HepG2 (cell line): Measurements from ENCODE around the gene MYO18B. TPM values are rescaled to one million over a fixed set of nuclear protein-coding genes. Genes with fewer than 3 reads are reported as not detected.

Source experiments
- ATAC-seq: fragments of 200-7000 bp; cut with Tn5 transposase; 3 replicates; pipeline ENCODE4 v1.9.1; 2020; ENCODE audit warnings: mild to moderate bottlenecking, moderate library complexity
- BruUV-seq: library from RNA; stranded (reverse); fragments of 400-500 nt; replicated peaks from 2 replicates; lab custom pipeline; 2021; lab: Mats Ljungman, UMichigan
- CTCF ChIA-PET: fragments of 300-600 bp; formaldehyde crosslinking; extraction: SDS; loops from one replicate; lab custom pipeline; 2021; ENCODE audit warnings: low total read pairs, inconsistent platforms, low intra/inter-chr PET ratio; lab: Yijun Ruan, JAX
- POLR2A ChIA-PET: fragments of 350-600 bp; sonication (Branson Sonifier 250); formaldehyde crosslinking; loops from one replicate; lab custom pipeline; 2020; ENCODE audit warnings: antibody characterized with exemption, inconsistent platforms; lab: Yijun Ruan, JAX
- DNase-seq: peaks from one replicate; pipeline ENCODE4 v3.0.0-alpha.2; 2015; ENCODE audit warnings: low spot score
- FAIRE-seq: peaks from 3 replicates; lab custom pipeline; 2011; peaks lifted over from hg19 to GRCh38; lab: Jason Lieb, UNC
- H2AFZ ChIP-seq: one replicate; pipeline ENCODE4 v1.6.1; 2011; ENCODE audit warnings: low read length, inconsistent platforms
- H3K27ac ChIP-seq: fragments of 300-600 bp; 3 replicates; pipeline ENCODE4 v1.8.0; 2011; ENCODE audit warnings: mixed run types, mild to moderate bottlenecking, mixed read lengths, low read length, inconsistent platforms; ENCODE audit not compliant: insufficient read depth; ENCODE audit errors: extremely low read length
- H3K27me3 ChIP-seq, 2 experiments: fragments of 200-600 bp in 1 of 2; 2 replicates in 1 of 2; 3 replicates in 1 of 2; pipeline versions ENCODE4 v1.6.0 to v1.8.0; 2011; ENCODE audit warnings: low read length in 2 of 2, mild to moderate bottlenecking in 2 of 2, moderate library complexity in 2 of 2, inconsistent platforms in 1 of 2; ENCODE audit not compliant: insufficient read depth in 2 of 2, control insufficient read depth in 1 of 2
- H3K36me3 ChIP-seq, 2 experiments: fragments of 200-600 bp in 1 of 2; replicated peaks in 1 of 2; 2 replicates in 1 of 2; 3 replicates in 1 of 2; pipeline versions ENCODE4 v1.5.1 to v1.8.0; 2011; ENCODE audit warnings: low read length in 2 of 2, inconsistent platforms in 1 of 2; ENCODE audit not compliant: insufficient read depth in 2 of 2, control insufficient read depth in 1 of 2
- H3K4me1 ChIP-seq: 2 replicates; pipeline ENCODE4 v1.5.1; 2012; ENCODE audit warnings: low read length, inconsistent platforms; ENCODE audit not compliant: insufficient read depth
- H3K4me2 ChIP-seq: 2 replicates; pipeline ENCODE4 v1.6.0; 2011; ENCODE audit warnings: low read depth, low read length, inconsistent platforms
- H3K4me3 ChIP-seq, 3 experiments: fragments of 200-600 bp in 1 of 3; sonication (generic), shearing (Covaris generic) in 1 of 3; replicated peaks in 1 of 3; 2 replicates each; pipeline ENCODE4 v1.5.1; 2011 to 2016; ENCODE audit warnings: low read length in 3 of 3, inconsistent platforms in 2 of 3, low read depth in 2 of 3, mild to moderate bottlenecking in 2 of 3, control low read depth in 1 of 3, mixed read lengths in 1 of 3; ENCODE audit not compliant: insufficient read depth in 1 of 3
- H3K79me2 ChIP-seq: one replicate; pipeline ENCODE4 v1.6.1; 2011; ENCODE audit warnings: low read length, inconsistent platforms; ENCODE audit not compliant: insufficient read depth
- H3K9ac ChIP-seq: 2 replicates; pipeline ENCODE4 v1.6.0; 2011; ENCODE audit warnings: mild to moderate bottlenecking, low read depth, low read length, inconsistent platforms; ENCODE audit not compliant: insufficient read depth
- H3K9me3 ChIP-seq: 2 replicates; pipeline ENCODE4 v1.5.1; 2012; ENCODE audit warnings: mild to moderate bottlenecking, low read length
- H4K20me1 ChIP-seq: 2 replicates; pipeline ENCODE4 v1.6.0; 2011; ENCODE audit warnings: inconsistent platforms, mild to moderate bottlenecking, low read length, moderate library complexity; ENCODE audit not compliant: insufficient read depth
- ARNTL ChIP-seq: sonication (generic); formaldehyde crosslinking; IDR thresholded peaks from 2 replicates; pipeline ENCODE4 v1.4.0; 2020; ENCODE audit warnings: mild to moderate bottlenecking, missing genetic modification reagents
- GPN1 ChIP-seq: sonication (generic); formaldehyde crosslinking; IDR thresholded peaks from 2 replicates; pipeline ENCODE4 v1.5.1; 2020; ENCODE audit warnings: missing genetic modification reagents, borderline replicate concordance
- MIER2 ChIP-seq: IDR thresholded peaks from 2 replicates; pipeline ENCODE4 v1.6.1; 2016; ENCODE audit warnings: missing biosample characterization, missing genetic modification reagents
- MYC ChIP-seq: sonication (generic); formaldehyde crosslinking; IDR thresholded peaks from 2 replicates; pipeline ENCODE4 v1.9.0; 2021; ENCODE audit warnings: missing genetic modification reagents, borderline replicate concordance
- SATB2 ChIP-seq: sonication (generic); formaldehyde crosslinking; IDR thresholded peaks from 2 replicates; pipeline ENCODE4 v1.5.0; 2020; ENCODE audit warnings: missing genetic modification reagents
- ZNF44 ChIP-seq: sonication (generic); formaldehyde crosslinking; IDR thresholded peaks from 2 replicates; pipeline ENCODE4 v1.5.1; 2020; ENCODE audit warnings: mild to moderate bottlenecking, missing genetic modification reagents
- ZNF768 ChIP-seq: sonication (generic); formaldehyde crosslinking; IDR thresholded peaks from 2 replicates; pipeline ENCODE4 v1.4.0; 2020; ENCODE audit warnings: missing genetic modification reagents
- ZNF782 ChIP-seq: sonication (generic); formaldehyde crosslinking; IDR thresholded peaks from 2 replicates; pipeline ENCODE4 v1.4.0; 2020; ENCODE audit warnings: missing genetic modification reagents, mild to moderate bottlenecking, borderline replicate concordance
- ZSCAN21 ChIP-seq: sonication (generic); formaldehyde crosslinking; IDR thresholded peaks from 2 replicates; pipeline ENCODE4 v1.8.0; 2022; ENCODE audit warnings: mild to moderate bottlenecking, missing genetic modification reagents, moderate library complexity, borderline replicate concordance
- WGBS: methylation state at CpG from one replicate; pipeline ENCODE4 v1.1.6; 2017; ENCODE audit warnings: low lambda C conversion rate; 5-methylcytosine and 5-hydroxymethylcytosine counted together
- in situ Hi-C: cut with HindIII; loops from 2 replicates; pipeline ENCODE4 v1.10.0; 2017; ENCODE audit warnings: low pct_unique_long_range_greater_than_20kb; ENCODE audit not compliant: extremely low pct_ligation_motif_present
- intact Hi-C: fragments of 100-400 bp; cut with micrococcal nuclease; formaldehyde crosslinking; loops from one replicate; pipeline ENCODE4 v1.10.0; 2022; ENCODE audit not compliant: unreplicated experiment
- polyA plus RNA-seq, 8 experiments: library from polyadenylated mRNA; depleted of rRNA in 3 of 8; stranded (reverse) in 7 of 8; unstranded in 1 of 8; fragments of >200 nt; fragmentation: Illumina TruSeq in 4 of 8; extraction: Trizol in 4 of 8; gene quantifications; 2 replicates each; pipeline versions ENCODE4 v1.2.1 to v1.2.3, GENCODE V29; 2011 to 2016; ENCODE audit warnings: low read depth in 4 of 8, missing spikeins in 1 of 8, mixed read lengths in 1 of 8; ENCODE audit not compliant: insufficient read depth in 1 of 8
- total RNA-seq, 5 experiments: library from RNA; depleted of rRNA; stranded (reverse); fragments of >200 nt; fragmentation: Illumina TruSeq; extraction: Trizol; gene quantifications; 2 replicates each; pipeline ENCODE4 v1.2.3, GENCODE V29; 2016; ENCODE audit warnings: low read depth in 1 of 5
- TF ChIP-seq, protein P1 (sequence below): IDR thresholded peaks from 2 replicates; pipeline ENCODE4 v1.6.1; 2012; ENCODE audit warnings: low read length, improper control_type of control experiment

The MYO18B gene
- total and polyA plus RNA-seq, 2 of the 13 experiments (the other 11 are each of a cell fraction or from before 2014, with no cell fraction given), result 0.01 TPM; not detected in 1

- TF ChIP-seq, protein P1, sequence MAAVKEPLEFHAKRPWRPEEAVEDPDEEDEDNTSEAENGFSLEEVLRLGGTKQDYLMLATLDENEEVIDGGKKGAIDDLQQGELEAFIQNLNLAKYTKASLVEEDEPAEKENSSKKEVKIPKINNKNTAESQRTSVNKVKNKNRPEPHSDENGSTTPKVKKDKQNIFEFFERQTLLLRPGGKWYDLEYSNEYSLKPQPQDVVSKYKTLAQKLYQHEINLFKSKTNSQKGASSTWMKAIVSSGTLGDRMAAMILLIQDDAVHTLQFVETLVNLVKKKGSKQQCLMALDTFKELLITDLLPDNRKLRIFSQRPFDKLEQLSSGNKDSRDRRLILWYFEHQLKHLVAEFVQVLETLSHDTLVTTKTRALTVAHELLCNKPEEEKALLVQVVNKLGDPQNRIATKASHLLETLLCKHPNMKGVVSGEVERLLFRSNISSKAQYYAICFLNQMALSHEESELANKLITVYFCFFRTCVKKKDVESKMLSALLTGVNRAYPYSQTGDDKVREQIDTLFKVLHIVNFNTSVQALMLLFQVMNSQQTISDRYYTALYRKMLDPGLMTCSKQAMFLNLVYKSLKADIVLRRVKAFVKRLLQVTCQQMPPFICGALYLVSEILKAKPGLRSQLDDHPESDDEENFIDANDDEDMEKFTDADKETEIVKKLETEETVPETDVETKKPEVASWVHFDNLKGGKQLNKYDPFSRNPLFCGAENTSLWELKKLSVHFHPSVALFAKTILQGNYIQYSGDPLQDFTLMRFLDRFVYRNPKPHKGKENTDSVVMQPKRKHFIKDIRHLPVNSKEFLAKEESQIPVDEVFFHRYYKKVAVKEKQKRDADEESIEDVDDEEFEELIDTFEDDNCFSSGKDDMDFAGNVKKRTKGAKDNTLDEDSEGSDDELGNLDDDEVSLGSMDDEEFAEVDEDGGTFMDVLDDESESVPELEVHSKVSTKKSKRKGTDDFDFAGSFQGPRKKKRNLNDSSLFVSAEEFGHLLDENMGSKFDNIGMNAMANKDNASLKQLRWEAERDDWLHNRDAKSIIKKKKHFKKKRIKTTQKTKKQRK, result no peak
- TF ChIP-seq SATB2 (CRISPR knock-in tag) (no peak), GPN1 (CRISPR knock-in tag) (no peak)
Measured at GRCh38 chr22:25852223-25852622, 110.2 kb downstream of the MYO18B start (continued).

- DNase-seq (no peak), FAIRE-seq (no peak), ATAC-seq (no peak)
- no peak overlapping the region for H3K9ac ChIP-seq
- H3K4me2 ChIP-seq, result no peak overlapping the region
- TF ChIP-seq ZNF768 (CRISPR knock-in tag) (no peak), ZNF44 (no peak), MIER2 (no peak), MYC (no peak), ZSCAN21 (CRISPR knock-in tag) (no peak), ARNTL (CRISPR knock-in tag) (no peak), ZNF782 (CRISPR knock-in tag) (no peak)
- no peaks in the 10 kb centered on the region for H4K20me1 ChIP-seq
- in situ Hi-C loops, result no loop called here
- no peak overlapping the region for H2AFZ ChIP-seq
- H3K4me1 ChIP-seq, result no peaks in the 10 kb centered on the region
- ChIA-PET POLR2A (no interaction called here), CTCF (no interaction called here)
- H3K27ac ChIP-seq, result no peak overlapping the region
- 0% methylated on average over 2 of the region's 2 CpGs for WGBS
- no TSS peak for BruUV-seq
- H3K79me2 ChIP-seq, result no peaks in the 10 kb centered on the region
- H3K4me3 ChIP-seq, result no peak overlapping the region
- intact Hi-C loops, result no loop called here
- H3K27me3 ChIP-seq, result peaks cover 0 to 4% of the 10 kb centered on the region in 2 experiments; a peak in 2 of 5 replicates
- H3K9me3 ChIP-seq, result no peaks in the 10 kb centered on the region
- H3K36me3 ChIP-seq, result no peaks in the 10 kb centered on the region
Measured at GRCh38 chr22:25853078-25853477, 111.1 kb downstream of the MYO18B start.
